Keratinocyte (primary cell): ENCODE data around the gene MDH2.

Source experiments
- CTCF ChIP-seq, 3 experiments: IDR thresholded peaks in 1 of 3; conservative IDR thresholded peaks in 1 of 3; optimal IDR thresholded peaks in 1 of 3; 2 replicates in 2 of 3; 3 replicates in 1 of 3; pipeline versions ENCODE3 to v1.5.1; 2011; ENCODE audit warnings: low read length in 3 of 3, mild to moderate bottlenecking in 3 of 3, moderate library complexity in 2 of 3, control low read depth in 1 of 3, inconsistent platforms in 1 of 3; ENCODE audit not compliant: insufficient read depth in 2 of 3; ENCODE audit errors: extremely low read depth in 1 of 3
- EZH2 ChIP-seq: IDR thresholded peaks from one replicate; pipeline ENCODE4 v1.6.1; 2012; ENCODE audit warnings: inconsistent platforms, mild to moderate bottlenecking, low read length, moderate library complexity

- TF ChIP-seq CTCF (optimal IDR thresholded peaks at IDR 0.05 in 1 of 3, IDR thresholded peaks at IDR 0.05 in 1 of 3, conservative IDR thresholded peaks at IDR 0.05 in 1 of 3; ENCODE audit: extremely low read depth in 1 of 3, insufficient read depth in 2 of 3, low read length in 3 of 3) (no peak), EZH2 (no peak)
These were observed 45.1 kb upstream of the MDH2 start for GRCh38 chr7:76002822-76003221.
